ENCODE data around the gene ITGBL1.

- TF ChIP-seq, protein P1, sequence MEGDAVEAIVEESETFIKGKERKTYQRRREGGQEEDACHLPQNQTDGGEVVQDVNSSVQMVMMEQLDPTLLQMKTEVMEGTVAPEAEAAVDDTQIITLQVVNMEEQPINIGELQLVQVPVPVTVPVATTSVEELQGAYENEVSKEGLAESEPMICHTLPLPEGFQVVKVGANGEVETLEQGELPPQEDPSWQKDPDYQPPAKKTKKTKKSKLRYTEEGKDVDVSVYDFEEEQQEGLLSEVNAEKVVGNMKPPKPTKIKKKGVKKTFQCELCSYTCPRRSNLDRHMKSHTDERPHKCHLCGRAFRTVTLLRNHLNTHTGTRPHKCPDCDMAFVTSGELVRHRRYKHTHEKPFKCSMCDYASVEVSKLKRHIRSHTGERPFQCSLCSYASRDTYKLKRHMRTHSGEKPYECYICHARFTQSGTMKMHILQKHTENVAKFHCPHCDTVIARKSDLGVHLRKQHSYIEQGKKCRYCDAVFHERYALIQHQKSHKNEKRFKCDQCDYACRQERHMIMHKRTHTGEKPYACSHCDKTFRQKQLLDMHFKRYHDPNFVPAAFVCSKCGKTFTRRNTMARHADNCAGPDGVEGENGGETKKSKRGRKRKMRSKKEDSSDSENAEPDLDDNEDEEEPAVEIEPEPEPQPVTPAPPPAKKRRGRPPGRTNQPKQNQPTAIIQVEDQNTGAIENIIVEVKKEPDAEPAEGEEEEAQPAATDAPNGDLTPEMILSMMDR (IDR thresholded peaks at IDR 0.05): peak in 5 of 7 experiments; percentile 43 to 62 (median 47)
- no peak for TF ChIP-seq EP300 (IDR thresholded peaks at IDR 0.05)
- TF ChIP-seq POLR2A (IDR thresholded peaks at IDR 0.05): no peak
Measured at GRCh38 chr13:101514695-101515275, 62.3 kb downstream of the ITGBL1 start.

Measured in stomach (tissue), 4 donors.